MG63 (cell line): ENCODE results near the gene TSPAN18. TPM values are rescaled to one million over a fixed set of nuclear protein-coding genes. Genes with fewer than 3 reads are reported as not detected.

ENCODE experiments used
- DNase-seq: peaks from one replicate; pipeline ENCODE4 v3.0.0-alpha.2; 2020
- H3K27me3 ChIP-seq: fragments of 250-450 bp; sonication (Bioruptor Pico); 2 replicates; pipeline ENCODE4 v1.5.1; 2020; ENCODE audit warnings: mild to moderate bottlenecking, moderate library complexity
- H3K36me3 ChIP-seq: fragments of 250-450 bp; sonication (Bioruptor Pico); 2 replicates; pipeline ENCODE4 v1.5.1; 2020; ENCODE audit warnings: mild to moderate bottlenecking, moderate library complexity
- H3K4me3 ChIP-seq: fragments of 250-450 bp; sonication (Bioruptor Pico); 2 replicates; pipeline ENCODE4 v1.5.1; 2020; ENCODE audit warnings: mild to moderate bottlenecking, moderate library complexity
- H3K9me3 ChIP-seq: fragments of 250-450 bp; sonication (Bioruptor Pico); 2 replicates; pipeline ENCODE4 v1.5.1; 2020; ENCODE audit warnings: mild to moderate bottlenecking, moderate library complexity
- total RNA-seq: library from RNA; depleted of rRNA; stranded (reverse); fragments of >200 nt; shearing (Covaris generic); gene quantifications from 2 replicates; pipeline ENCODE4 v1.2.3, GENCODE V29; 2014; ENCODE audit warnings: low replicate concordance; rRNA removed

TSPAN18 gene
- total RNA-seq, 1 experiment from 2014 or later = 0.95 TPM

DNA sequence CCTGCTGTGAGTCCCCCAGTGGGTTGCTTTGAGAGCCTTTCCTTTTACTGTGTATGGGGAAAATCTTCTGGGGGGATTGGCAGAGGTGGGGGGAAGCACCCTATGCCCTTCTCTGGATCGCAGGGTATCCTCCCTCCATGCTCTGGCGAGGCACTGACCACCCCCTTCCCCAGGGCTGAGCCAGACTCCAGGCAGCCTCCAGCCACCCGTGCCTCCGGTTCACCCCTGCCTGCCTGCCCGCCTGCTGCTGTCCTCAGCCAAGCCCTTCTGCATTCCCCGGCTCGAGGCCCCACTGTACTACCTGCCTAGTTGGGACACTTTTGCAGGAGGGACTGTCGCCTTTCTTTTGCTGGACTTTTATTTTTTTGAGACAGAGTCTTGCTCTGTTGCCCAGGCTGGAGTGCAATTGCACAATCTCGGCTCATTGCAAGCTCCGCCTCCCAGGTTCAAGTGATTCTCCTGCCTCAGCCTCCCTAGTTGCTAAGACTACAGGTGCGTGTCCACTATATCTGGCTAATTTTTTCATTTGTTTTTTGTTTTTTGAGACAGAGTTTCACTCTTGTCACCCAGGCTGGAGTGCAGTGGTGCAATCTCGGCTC lies 247.7 kb downstream of the TSPAN18 start:
- no peaks in the 10 kb centered on the region for H3K9me3 ChIP-seq
- no peak overlapping the region for H3K4me3 ChIP-seq
- no peak for DNase-seq
- no peaks in the 10 kb centered on the region for H3K36me3 ChIP-seq
- H3K27me3 ChIP-seq = no peaks in the 10 kb centered on the region

DNA sequence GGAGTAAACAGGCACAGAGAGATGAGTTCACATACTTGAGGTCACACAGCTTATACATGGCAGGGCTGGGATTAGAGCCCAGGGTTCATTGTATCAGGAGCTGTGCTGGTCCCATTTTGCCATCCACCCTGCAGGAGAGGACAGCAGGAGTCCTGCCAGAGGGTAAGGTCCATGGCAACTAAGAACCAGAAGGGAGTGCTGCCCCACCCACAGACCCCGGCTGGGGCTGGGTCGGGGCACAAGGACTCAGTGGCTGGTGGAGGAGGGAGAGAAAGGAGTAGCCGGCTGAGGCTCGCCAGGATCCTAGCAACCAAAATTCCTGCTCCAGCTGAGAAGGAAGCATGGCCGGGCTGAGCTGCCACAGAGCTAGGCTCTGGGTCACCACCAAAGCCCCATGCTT lies 249.8 kb downstream of the TSPAN18 start:
- no peak for DNase-seq
- Histone ChIP-seq H3K27me3 (no peaks in the 10 kb centered on the region), H3K4me3 (no peak overlapping the region), H3K9me3 (no peaks in the 10 kb centered on the region), H3K36me3 (no peaks in the 10 kb centered on the region)

DNA sequence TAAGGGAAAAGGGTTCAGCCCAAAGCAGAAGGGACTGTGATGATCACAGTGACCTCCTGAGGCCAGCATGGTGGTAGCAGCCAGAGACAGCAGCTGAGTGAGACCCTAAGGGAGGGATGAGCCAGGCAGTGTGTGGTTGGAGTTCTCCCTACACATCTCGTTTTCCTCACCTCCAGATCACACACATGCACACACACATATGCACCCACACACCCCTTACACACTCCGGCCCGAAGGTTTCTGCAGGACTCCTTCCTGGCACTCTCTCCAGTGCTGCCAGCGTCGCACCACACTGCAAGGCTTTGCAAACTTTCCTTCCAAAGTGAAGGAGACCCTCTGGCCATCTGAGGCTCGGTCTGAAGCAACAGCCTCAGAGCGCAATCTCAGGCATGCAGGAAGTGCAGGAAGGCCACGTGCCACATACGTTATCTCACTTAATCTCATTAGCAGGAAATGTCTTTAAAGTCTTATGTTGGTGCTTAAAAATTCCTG lies 250.8 kb downstream of the TSPAN18 start:
- H3K27me3 ChIP-seq = no peaks in the 10 kb centered on the region
- DNase-seq = no peak
- no peak overlapping the region for H3K4me3 ChIP-seq
- no peaks in the 10 kb centered on the region for H3K9me3 ChIP-seq
- no peaks in the 10 kb centered on the region for H3K36me3 ChIP-seq

DNA sequence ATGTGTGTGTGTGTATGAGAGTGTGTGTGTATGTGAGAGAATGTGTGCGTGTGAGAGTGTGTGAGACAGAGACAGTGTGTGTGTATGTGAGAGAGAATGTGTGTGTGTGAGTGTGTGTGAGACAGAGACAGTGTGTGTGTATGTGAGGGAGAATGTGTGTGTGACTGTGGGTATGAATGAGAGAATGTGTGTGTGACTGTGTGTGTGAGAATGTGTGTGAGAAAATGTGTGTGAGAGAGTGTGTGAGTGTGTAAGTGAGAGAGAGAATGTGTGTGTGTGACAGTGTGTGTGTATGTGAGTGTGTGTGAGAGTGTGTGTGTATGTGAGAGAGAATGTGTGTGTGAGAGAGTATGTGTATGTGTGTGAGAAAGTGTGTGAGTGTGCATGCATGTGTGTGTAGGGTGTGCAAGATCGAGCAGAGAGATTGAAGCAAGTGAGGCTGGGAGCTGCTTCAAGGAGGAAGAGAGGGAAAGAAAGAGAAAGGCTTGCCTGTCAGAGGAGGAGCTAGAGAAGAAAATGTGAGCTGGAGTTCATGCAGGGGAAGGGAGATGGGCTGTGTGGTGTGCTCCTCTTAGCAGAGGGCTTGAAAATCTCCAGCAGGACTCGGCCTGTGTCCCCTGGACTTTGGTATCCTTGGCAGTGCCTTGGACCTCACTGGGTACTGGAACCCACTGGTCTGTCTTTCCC lies 251.7 kb downstream of the TSPAN18 start:
- H3K27me3 ChIP-seq = no peaks in the 10 kb centered on the region
- no peaks in the 10 kb centered on the region for H3K9me3 ChIP-seq
- H3K36me3 ChIP-seq = no peaks in the 10 kb centered on the region
- no peak overlapping the region for H3K4me3 ChIP-seq
- DNase-seq = no peak

DNA sequence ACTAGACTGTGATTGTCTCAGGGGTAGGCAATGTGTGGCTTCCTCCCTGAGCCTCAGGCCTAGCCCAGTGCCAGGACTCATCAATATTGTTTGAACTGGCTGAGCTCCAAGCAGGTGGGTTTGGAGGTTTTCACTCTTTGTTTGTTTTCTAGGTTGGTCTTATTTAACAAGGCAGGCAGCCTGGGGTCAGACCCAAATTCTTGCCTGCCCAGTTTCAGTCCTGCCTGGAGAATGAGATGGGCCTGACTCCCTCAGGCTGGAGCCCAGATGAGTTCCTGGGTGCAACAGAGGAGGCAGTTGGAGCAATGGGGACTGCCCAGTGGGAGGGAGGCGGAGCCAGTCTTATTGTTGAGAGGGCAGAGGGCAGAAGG lies 252.2 kb downstream of the TSPAN18 start:
- no peaks in the 10 kb centered on the region for H3K9me3 ChIP-seq
- no peaks in the 10 kb centered on the region for H3K36me3 ChIP-seq
- no peak overlapping the region for H3K4me3 ChIP-seq
- no peak for DNase-seq
- H3K27me3 ChIP-seq = no peaks in the 10 kb centered on the region

DNA sequence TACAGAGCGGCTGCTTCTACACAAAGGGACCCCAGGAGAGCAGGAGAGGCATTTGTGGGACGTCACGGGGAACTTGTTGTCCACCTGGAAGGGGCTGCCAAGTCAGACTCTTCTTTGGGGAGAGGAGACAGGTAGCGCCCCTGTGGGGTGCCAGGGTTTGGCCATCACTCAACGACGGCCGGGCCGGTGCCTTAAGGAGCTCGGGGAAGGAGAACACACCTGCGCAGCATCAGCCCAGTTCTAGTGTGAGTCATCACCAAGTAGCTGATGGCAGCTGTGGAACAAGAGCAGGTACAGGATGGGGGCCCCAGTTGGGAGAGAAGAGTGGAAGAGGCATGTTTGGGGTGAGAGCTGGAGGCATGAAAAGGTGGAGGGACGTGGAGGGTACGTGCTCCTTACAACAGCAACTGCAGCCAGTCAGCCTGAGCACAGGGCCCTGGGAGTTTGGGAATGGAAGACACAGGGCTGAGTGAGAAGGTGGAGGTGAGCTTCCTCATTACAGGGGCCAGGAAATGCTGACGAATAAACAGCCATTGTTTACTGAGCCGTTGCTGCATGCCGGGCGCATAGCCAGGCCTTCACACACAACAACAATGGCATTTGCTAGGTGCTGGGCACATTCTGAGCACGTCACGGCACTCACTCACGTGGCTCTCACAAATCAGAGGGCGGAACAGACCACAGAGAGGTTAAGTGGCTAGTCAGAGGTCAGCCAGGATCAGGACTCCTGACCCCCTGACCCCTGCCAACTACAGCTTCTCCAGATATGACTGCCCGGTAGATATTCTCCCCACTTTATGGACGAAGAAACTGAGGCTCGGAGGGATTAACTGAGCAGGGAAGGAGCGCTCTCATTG lies 253.0 kb downstream of the TSPAN18 start:
- H3K27me3 ChIP-seq = no peaks in the 10 kb centered on the region
- DNase-seq = no peak
- H3K4me3 ChIP-seq = no peak overlapping the region
- no peaks in the 10 kb centered on the region for H3K36me3 ChIP-seq
- H3K9me3 ChIP-seq = no peaks in the 10 kb centered on the region

DNA sequence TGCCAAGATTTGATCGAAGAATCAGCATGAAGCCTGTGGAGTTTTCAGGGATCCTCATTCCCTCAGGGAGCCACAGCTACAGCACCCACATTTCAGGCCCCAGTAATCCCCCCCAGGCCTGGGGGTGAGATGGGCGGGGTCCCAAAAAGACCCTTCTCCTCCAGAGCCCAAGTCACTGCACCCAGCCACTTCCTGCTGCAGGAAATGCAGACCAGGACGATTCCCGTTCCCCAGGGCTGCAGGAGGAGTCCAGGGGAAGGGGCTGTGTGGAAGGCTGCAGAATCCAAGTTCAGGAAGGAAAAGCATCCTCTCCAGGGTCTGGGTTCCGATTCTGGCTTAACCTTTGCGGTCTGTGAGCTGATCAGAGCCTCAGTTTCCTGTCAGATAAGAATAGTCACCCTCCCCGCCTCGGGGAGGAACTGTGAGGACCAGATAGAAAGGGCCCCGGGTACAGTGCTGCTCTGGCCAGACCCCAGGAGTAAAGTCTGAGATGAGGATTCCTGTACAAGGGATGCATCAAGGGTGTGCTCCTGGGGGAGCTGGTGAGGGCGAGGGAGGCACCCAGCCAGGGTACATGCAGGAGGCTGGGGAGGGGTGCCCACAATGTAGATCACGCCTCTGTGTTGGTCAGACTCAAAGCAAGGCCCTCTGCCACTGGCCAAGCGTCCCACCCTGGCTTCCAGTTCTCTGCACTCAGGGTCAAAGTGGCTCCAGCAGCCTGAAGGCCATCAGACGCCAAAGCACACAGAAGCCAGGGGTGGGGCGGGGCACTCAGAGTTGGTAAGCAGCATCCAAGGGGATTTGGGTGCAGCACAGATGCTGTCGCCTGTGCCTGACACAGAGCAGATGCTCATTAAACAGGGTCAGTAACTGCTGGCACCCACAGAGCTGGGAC lies 254.0 kb downstream of the TSPAN18 start:
- H3K9me3 ChIP-seq = no peaks in the 10 kb centered on the region
- H3K36me3 ChIP-seq = no peaks in the 10 kb centered on the region
- no peak overlapping the region for H3K4me3 ChIP-seq
- no peak for DNase-seq
- H3K27me3 ChIP-seq = no peaks in the 10 kb centered on the region

Other genes starting within 250 kb of the TSPAN18 start
- gene CD82, start 161.3 kb upstream of the TSPAN18 start, total RNA-seq = 34.5 and 61.3 TPM in 2 replicates
- gene TP53I11, start 223.9 kb downstream of the TSPAN18 start, total RNA-seq = 25.3 and 43.3 TPM in 2 replicates